Uterus (tissue), 2 donors: Measurements from ENCODE around the gene C9orf50.

Experiments
- POLR2A ChIP-seq, 2 donors: fragments of 450-650 bp; IDR thresholded peaks; one replicate each; pipeline ENCODE4 v1.6.1; 2016; ENCODE audit warnings: antibody characterized with exemption in 2 of 2, mild to moderate bottlenecking in 1 of 2, moderate library complexity in 1 of 2
- TF ChIP-seq, protein P1 (sequence below), 4 experiments: fragments of 200-600 bp in 2 of 4; fragments of 450-650 bp in 2 of 4; sonication (generic) in 2 of 4; IDR thresholded peaks; one replicate each; pipeline ENCODE4 v1.5.1; 2016 to 2019; ENCODE audit warnings: antibody characterized with exemption in 4 of 4, mild to moderate bottlenecking in 2 of 4, moderate library complexity in 1 of 4

DNA sequence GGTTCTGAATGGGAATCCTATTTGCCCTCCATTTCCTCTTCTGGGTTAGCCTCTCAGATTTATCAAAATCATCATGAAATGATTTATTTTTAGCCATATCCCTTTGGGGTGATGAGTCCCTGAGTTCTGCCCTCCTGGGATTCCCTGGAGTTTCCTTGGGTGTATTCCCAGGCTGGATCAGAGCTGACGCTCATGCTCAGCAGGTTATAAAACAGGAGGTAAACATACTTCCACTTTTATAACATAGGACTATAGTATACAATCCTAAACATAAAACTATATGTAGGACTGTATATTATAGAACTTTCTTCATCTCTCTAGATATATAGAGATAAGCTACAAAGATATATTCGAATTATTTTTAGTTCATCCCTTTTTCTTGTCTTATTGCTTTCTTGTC is 40.1 kb upstream of the C9orf50 start:
- TF ChIP-seq, protein P1, sequence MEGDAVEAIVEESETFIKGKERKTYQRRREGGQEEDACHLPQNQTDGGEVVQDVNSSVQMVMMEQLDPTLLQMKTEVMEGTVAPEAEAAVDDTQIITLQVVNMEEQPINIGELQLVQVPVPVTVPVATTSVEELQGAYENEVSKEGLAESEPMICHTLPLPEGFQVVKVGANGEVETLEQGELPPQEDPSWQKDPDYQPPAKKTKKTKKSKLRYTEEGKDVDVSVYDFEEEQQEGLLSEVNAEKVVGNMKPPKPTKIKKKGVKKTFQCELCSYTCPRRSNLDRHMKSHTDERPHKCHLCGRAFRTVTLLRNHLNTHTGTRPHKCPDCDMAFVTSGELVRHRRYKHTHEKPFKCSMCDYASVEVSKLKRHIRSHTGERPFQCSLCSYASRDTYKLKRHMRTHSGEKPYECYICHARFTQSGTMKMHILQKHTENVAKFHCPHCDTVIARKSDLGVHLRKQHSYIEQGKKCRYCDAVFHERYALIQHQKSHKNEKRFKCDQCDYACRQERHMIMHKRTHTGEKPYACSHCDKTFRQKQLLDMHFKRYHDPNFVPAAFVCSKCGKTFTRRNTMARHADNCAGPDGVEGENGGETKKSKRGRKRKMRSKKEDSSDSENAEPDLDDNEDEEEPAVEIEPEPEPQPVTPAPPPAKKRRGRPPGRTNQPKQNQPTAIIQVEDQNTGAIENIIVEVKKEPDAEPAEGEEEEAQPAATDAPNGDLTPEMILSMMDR (IDR thresholded peaks at IDR 0.05), result no peak
- TF ChIP-seq POLR2A (IDR thresholded peaks at IDR 0.05), result no peak
